EL (cell line): ENCODE results near the gene RTN4RL1.

ENCODE experiments used
- DNase-seq: peaks from one replicate; pipeline ENCODE4 v3.0.0-alpha.2; 2016

The RTN4RL1 gene

DNA sequence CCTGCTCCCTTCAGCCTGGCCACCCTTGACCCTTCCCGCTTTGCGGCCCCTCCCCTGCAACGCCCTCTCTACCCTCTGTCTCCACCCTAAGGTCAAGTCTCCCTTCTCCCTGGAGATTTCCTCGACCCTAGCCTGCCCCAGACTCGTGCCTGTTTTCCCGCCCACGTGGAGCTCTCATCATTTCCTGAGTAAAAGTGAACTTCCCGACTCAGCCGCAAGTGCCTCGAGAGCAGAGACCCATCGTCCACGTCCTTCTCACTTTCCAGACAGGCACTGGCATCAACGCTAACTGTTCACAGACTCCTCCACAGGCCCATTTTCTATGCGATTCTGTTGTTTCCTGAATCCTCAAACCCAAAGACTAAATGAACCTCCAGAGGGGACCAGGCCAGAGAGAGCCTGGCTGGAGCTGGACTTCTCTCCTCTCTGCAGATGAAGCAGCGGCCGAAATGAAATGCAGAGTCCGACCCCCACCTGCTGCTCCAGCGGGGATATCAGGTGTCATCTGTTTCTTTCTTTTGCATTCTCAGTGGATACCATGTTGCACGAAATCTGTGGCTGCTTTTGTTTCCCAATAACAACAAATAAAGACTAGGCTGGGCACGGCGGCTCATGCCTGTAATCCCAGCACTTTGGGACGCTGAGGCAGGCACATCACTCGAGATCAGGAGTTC lies 52.5 kb downstream of the RTN4RL1 start:
- DNase-seq = no peak

DNA sequence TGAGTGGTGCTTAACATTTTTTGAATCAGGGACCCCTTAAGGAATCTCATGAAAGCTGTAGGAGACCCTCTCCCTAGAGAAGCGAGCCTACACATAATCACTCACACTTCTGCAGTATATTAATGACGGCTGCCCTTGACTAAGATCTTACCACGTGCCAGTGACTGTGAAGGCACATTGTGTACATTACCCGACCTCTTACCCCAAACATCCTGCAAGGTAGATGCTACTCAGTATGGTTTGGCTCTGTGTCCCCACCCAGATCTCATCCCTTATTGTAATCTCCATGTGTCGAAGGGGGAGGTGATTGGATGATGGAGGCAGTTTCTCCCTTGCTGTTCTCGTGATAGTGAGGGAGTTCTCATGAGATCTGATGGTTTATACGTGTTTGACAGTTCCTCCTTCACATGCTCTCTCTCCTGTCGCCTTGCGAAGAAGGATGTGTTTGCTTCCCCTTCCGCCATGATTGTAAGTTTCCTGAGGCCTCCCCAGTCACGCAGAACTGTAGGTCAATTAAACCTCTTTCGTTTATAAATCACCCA lies 54.2 kb downstream of the RTN4RL1 start:
- DNase-seq = no peak

DNA sequence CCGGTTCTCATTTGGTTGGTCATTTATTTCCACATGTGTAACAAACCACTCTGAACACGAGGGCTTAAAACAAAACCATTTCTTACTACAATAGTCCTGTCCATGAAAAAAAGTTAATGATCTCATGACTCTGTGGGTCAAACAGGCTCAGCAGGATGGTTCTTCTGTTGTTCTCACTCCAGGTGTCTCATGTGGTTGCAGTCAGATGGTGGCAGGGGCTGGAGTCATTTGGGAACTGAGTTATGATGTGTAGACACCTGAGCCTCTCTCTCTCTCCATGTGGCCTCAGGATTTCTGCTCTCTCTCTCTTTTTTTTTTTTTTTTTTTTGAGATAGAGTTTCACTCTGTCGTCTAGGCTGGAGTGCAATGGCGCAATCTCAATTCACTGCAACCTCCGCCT lies 55.4 kb downstream of the RTN4RL1 start:
- no peak for DNase-seq

DNA sequence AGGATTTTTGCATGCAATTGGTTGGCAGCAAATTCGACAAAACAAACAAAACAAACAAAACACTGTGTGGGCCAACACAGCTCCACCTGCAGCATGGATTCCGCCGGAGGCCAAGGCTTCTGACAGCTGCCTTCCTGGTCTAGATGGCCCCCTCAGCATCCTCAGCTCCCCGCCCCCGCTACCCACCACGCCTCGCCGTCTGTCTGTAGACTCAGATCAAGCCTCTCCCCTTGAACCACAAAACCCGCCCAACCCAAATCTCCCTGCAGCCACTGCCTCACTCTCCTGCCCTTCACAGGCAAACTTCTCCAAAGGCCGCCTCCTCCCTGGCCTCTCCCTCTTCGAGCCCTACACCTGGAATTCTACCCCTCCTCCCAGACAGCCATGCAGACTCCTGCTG lies 57.9 kb downstream of the RTN4RL1 start:
- DNase-seq = no peak

DNA sequence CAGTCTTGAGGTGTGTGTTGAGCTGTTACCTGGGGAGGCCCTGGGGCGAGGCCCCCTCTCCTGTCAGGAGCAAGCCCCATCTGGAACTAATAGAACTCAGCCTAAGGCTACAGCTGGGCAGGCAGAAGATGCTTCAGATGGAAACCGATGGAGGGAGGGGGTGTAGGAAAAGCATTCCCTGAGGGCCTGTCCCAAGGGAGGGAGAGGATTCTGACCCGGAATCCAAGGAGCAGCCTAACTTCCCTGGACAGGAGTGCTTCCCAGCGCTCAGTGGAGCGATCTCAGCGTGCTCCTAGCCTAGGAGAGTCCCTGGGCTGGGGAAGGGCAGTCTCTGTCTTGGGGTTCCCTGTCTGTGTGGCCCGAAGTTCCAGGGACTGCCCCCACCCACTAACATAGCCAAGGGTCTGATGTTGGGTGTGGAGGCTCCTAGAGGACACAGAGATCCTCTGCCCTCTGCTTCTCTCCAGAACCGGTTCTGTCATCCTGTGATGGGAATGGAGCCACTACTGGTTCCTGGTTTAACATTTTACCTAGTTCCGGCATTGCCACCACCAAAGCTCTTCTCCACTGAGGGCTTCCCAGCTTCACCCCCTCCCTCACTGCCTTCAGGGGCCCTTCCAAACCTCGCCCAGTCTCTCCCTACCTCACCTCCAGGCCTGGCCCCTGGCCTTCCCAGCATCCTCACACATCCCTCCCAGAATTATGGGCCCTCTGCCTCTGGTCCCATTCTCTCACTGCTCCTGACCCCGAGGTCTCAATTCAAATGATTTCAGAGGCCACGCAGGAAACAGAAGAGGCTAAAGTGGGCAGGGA lies 58.7 kb downstream of the RTN4RL1 start:
- DNase-seq = peak; percentile 67

DNA sequence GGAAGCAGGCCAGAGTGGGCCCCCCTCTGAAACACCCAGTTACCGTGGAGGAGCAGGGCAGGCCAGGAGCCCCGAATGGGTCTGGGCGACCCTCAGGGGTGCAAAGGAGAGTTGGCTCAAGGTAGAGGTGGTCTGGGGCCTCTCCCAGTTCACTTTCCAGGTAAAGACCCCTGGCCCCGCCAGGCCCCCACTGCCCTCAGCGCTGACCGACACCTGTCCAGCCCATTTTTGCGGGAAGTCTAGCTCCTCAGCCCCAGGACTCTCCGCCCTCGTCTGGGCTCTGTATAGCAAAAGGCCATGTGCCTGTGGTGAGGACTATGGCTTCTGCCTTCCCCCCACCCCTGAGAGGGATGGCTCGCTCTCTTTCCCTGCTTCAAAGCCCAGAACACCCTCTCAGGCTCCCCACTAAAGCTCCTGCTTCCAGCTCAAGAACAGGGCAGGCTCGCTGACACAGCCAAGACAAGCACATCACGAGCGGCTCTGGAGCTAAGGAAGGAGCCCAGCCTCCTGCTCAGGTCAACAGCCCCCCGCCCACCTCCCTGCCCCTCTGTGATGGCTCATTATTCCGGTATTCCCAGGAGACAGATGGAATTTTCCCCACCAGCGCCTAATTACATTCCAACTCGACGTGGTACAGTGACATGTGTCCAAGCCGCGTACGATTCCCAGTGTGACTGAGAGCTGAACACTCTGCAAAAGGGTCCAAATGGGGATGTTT lies 59.4 kb downstream of the RTN4RL1 start:
- DNase-seq = peak; percentile 72

DNA sequence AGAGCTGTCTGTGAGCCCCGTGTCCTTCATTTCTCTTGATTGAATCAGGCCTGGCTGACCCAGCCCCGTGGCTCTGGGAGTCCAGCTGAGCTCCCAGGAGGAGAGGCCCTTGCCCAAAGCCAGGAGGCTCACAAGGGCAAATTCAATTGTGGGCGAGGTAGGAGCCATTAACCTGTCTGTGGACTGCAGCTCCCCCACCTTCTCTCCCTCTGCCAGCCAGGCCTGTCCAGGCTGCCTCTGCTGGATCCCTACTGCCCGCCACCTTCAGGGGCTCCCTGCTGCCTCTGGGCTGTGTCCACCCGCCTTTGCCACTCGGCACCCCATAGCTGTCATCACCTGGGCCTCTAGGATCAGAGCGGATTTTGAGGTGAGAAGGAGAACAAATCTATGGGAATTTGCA lies 61.9 kb downstream of the RTN4RL1 start:
- DNase-seq = no peak

DNA sequence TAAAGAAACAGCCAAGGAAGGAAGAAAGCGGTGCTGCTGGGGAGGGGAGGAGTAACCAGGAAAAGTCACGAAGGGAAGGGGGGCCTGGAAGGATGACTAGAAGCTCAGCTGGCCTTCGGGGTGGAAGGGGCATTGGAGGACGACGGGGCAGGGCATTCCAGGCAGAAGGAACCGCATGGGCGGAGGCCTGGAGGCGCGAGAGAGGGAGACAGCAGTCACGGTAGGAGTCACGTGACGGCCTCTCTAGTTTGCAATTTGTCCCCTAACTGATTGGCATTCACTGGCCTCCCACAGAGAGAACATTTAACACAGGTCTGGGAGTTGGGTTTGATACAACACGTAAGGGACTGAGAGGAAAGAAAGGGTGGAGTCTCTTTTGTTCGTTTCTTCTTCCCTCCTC lies 63.9 kb downstream of the RTN4RL1 start:
- DNase-seq = no peak

DNA sequence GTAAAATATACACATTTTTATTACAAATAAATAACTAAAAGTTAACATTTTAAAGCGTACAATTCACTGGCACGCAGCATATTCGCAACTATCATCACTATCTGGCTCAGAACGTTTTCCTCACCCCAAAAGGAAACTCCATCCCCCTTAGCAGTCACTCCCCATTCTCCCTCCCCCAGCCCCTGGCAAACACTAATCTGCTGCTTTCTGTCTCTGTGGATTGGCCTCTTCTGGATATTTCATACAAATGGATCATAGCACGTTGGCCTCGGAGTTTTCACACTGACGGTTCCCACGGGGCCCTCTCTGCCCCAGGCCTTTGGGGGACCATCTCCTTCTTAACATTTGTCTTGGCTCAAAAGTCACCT lies 64.6 kb downstream of the RTN4RL1 start:
- no peak for DNase-seq

DNA sequence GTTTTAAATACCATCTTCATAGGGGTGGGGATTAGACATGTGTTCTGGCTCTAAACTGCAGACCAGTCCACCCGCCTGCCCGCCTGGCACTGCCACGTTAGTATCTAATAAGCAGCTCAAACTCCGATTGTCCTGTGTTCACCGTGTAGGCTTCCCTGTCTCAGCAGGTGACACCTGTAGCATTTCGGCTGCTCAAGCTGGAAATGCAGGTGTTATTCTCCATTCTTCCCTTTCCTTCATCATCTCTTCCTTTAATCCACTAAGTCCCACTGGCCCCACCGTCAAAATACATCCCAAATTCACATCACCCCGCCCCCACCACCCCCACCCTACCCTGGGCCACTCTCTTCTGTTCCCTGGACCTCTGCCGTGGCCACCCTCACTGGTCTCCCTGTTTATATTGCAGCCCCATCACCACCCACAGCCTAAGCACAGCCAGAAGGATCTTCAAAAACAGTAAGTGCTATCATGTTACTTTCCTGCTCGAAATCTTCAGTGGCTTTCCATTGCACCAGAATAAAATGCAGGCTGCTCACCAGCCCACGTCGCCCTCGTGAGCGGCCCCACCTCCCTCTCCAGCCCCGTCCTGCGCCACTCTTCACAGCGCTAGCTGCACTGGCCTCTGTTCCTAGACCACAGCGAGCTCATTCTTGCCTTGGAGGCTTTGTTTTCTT lies 65.1 kb downstream of the RTN4RL1 start:
- no peak for DNase-seq

DNA sequence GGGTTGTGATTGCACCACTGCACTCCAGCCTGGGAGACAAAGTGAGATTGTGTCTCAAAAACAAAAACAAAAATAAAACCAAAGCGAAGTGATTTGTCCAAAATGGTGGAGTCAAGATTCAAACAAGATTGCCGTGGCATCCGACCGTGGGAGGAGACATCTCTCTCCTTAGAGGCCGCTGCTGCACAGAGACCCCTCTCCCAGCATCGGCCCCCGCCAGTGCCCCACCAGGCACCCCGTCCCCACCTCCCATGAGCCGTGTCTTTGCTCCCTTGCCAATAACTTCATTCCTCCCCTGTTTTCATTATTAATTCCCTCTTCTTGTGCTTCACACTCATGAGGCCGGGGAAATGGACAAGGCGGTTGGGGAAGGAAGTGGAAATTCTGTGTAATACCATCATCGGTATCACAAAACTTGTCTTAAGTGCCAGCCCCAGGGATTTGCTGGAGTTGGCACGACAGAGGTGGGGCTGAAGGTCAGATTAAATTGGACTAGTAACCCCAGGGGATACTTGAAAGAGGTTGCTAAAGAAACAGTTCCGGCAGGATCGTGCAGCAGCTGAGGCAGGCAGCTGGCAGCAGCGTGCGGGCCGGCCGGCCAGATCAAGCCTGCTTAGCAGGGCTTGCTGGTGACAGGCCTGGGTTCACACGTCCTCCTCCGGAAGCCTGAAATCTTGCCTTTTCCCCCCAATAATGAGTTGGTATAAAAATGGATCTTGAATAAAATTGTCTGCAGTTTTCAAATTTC lies 66.8 kb downstream of the RTN4RL1 start:
- DNase-seq = no peak

DNA sequence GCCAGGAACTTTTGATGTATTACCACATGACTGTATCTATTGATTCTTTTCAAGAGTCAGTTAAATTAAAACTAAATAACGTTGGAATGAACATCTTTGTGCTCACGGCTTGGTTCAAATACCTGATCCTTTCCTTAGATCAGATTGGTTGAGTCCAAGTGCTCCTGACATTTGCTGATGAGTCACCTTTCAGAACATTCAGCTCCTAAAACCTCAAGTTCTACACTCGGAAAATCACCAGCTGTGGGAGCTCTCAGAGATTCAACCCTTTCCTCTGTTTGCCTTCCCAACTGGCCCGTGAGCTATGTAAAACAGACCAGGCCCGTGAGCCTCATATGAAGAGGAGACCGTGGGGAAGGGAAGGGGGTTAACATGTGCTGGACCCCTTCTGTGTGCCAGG lies 68.1 kb downstream of the RTN4RL1 start:
- DNase-seq = peak; percentile 22

DNA sequence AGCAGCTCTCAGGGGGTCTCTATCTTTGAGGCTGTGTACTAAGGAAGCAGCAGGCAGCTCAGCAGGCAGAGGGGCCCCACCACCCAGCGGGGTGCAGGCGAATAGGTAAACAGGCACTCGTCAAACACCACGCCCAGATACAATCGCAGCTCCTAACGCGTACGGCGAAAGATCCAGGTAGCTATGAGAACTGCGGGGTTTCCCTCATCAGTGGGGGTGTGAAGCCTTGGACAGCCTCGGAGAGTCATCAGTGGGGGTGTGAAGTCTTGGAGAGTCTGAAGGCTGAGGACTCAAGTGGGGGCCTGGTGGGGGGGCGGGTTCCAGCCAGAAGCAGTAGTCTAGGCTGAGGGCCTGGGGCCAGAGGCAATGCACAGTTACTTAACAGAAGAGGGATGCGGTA lies 69.0 kb downstream of the RTN4RL1 start:
- no peak for DNase-seq

DNA sequence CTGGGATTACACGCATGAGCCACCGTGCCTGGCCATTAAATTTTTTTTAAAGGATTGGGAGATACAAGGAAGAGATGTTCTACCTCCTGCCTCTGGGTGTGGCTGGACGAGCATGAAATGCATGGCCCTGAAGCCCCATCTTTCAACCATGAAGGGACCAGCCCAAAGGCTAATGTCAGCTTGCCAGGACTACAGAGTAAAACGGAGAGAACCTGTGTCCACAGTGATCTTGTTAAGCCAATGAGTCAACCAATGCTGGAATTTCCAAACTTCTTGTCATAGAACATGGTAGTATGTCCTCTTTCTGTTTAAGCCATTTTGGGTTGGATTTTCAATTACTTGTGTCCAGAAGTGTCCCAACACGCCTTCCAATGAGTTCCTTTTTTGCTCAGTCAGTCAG lies 71.3 kb downstream of the RTN4RL1 start:
- peak; percentile 11 for DNase-seq

DNA sequence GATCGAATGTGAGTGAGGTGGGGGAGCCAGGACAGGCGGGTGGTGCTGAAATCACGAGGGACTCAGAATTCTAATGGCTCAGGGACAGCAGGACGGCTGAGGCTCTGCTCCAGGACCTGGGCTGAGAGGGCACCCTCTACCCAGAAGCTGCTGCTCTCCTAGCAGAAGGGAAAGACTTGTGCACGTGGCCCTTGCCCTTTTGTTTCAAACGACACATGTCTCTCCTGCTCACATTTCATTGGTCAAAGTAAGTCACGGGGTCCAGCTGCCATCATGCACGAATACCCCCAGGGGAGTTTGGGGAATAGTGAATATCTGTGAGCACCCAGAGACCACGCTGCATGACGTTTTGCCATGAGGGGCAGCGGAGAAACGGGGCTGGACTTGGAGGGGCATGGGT lies 73.2 kb downstream of the RTN4RL1 start:
- no peak for DNase-seq

DNA sequence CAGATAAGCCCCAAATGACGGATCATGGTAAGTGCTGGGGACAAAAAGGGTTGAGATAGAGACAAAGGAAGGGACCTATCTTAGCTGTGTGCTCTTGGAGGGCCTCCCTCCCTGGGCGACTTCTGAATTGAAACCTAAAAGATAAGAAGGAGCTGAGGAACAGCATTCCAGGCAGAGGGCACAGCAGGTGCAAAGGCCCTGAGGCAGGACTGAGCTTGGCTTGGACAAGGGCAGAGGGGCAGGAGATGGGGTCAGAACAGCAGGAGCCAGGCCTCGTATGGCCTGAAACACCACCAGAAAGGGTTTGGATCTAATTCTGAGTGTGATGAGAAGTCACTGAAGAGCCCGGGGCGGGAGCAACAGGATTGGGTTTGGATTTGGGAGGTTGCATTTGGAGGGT lies 75.4 kb downstream of the RTN4RL1 start:
- DNase-seq = no peak

DNA sequence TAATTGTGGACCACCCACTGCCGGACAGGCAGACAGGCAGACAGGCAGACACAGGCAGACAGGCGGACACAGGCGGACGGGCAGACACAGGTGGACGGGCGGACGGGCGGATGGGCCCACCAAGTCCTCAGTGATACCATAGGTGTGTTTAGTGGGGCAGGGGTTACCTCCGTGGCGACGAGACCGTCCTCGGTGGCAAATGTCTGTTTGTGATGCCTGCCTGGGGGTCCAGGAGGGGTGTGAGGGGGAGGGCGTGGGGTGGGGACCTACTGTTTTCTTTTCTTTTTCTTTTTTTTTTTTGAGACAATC lies 76.7 kb downstream of the RTN4RL1 start:
- no peak for DNase-seq

DNA sequence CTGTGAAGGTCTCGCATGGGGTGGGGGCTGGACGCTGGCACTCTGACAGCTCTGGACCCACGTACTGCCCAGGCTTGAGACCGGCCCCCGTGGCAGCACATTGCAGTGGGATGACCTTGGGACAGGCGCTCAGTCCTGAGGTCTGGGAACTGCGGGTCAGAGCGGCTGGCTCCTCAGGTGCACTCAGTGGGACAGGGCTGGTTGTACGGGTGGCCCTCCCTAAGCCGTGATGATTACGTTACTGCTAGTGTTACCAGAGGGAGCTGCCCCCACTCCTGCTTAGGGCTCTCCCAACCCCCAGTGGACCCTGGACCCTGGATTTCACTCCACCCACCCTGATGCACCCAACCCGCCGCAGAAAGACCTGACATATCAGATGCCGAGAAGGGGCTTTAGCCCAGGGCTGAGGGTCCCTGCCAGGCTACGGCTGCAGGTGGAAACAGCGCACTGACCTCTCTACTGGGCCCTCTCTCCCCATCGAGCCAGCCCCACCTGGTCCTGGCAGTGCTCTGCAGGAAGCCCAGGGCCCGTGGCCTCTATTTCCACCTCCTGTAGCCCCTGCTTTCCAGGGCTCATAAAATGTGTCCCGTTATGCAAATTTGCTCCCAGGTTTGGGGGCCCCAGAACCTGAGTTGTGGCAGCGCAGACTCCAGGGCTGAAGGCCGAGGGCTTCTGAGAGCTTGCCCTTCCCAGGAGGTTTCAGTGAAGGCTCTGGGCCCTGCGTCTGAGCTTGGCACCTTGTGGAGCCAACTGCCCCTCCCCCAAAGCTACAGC lies 77.2 kb downstream of the RTN4RL1 start:
- DNase-seq = no peak

DNA sequence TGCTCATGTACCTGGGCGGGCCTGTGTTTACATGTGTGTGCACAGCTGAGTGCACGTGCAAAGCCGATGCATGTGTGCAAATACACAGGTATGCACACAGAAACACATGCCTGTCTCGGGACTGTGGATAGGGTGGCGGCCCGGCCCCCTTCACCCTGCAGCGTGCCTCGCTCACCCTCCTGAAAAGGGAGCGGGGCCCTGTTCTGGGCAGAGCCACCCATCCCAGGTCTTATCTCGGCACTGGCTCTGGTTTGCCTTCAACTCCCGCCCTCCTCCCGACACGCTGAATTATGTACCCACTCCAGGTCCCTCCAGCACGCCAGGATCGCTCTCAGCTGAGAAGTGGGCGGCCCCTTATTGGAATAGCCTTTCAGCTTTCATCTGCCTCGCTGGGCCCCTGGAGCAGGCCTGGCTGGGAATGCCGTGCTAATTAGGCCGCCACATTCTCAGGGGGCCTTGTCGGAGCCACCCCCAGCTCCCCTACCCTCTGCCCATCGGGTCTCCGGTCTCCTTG lies 77.8 kb downstream of the RTN4RL1 start:
- no peak for DNase-seq

DNA sequence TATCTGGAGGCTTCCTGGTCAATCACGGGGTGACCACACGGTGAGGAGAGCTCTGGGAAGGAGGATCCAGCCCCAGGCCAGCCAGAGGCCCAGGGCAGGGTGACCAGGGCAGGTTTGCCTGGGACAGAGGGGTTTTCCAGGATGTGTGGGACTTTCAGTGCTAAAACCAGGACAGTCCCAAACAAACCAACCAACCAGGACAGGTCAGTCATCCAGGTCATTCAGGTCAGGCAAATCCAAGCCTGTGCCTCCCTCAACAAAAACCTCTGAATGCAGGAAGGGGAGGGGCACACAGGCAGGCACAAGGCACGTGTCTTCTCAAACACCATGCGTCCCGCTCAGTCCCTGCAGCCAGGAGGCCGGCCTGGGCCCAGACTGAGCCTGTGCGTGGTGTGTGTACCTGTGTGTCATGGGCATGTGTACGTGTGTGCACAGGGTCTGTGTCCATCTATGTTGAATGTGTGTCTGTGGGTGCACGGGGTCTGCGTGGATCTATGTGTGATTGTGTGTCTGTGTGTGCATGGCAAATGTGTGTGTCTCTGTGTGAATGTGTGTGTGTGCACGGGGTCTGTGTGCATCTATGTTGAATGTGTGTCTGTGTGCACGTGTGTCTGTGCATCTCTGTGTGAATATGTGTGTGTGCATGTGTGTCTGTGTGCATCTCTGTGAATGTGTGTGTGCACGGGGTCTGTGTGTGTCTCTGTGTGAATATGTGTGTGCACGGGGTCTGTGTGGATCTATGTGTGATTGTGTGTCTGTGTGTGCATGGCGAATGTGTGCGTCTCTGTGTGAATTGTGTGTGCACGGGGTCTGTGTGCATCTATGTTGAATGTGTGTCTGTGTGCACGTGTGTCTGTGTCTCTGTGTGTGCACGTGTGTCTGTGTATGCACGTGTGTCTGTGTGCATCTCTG lies 78.9 kb downstream of the RTN4RL1 start:
- no peak for DNase-seq

DNA sequence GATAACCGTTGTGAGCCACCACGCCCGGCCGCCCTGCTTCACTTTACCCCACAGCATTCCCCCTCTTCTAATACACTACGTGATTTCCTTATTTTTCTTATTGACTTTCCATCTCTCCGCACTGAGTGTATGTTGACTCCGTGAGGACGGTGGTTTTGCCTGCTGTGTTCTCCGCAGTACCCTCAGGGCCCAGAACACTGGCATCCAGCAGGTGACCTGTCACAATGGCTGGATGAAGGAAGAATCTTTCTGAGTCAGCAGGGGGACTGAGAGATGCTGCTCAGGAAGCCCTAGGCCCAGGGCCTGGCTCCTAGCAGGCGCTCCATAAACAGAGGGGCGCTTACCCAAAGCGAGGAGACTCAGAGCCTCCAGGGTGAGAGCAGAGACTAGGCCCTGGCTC lies 79.5 kb downstream of the RTN4RL1 start:
- no peak for DNase-seq
